Activated CD4-positive, alpha-beta T cell treated with anti-CD3 and anti-CD28 coated beads, Interleukin-2, amount 10 ng/mL, durations not matched to agents 7 days and 5 days (primary cell): ENCODE results near the gene EHMT2. TPM values are rescaled to one million over a fixed set of nuclear protein-coding genes. Genes with fewer than 3 reads are reported as not detected.

Source experiments
- CTCF ChIA-PET: fragments of 350-600 bp; sonication (Branson Sonifier 250); formaldehyde crosslinking; loops from one replicate; lab custom pipeline; 2021; ENCODE audit warnings: antibody characterized with exemption; lab: Charles Lee
- POLR2A ChIA-PET: fragments of 350-600 bp; sonication (Branson Sonifier 250); formaldehyde crosslinking; loops from one replicate; lab custom pipeline; 2021; ENCODE audit warnings: antibody characterized with exemption; lab: Charles Lee
- DNase-seq: peaks from one replicate; pipeline ENCODE4 v3.0.0-alpha.2; 2020
- H3K27ac Mint-ChIP-seq: one replicate; pipeline ENCODE4 v1.8.0; 2021; ENCODE audit warnings: mild to moderate bottlenecking, moderate library complexity, mixed read lengths
- H3K27me3 Mint-ChIP-seq: one replicate; pipeline ENCODE4 v1.8.0; 2021; ENCODE audit warnings: mixed read lengths
- H3K36me3 Mint-ChIP-seq: one replicate; pipeline ENCODE4 v1.8.0; 2021; ENCODE audit warnings: low read depth, mixed read lengths
- H3K4me1 Mint-ChIP-seq: one replicate; pipeline ENCODE4 v1.8.0; 2021; ENCODE audit warnings: mixed read lengths
- H3K4me3 Mint-ChIP-seq: one replicate; pipeline ENCODE4 v1.8.0; 2021; ENCODE audit warnings: mild to moderate bottlenecking, moderate library complexity, mixed read lengths
- H3K9me3 Mint-ChIP-seq: one replicate; pipeline ENCODE4 v1.8.0; 2021; ENCODE audit warnings: mixed read lengths
- total RNA-seq, 2 experiments: library from RNA; stranded (reverse); gene quantifications; one replicate each; pipeline ENCODE4 v1.2.3, GENCODE V29; 2021

EHMT2 gene
- total RNA-seq, 2 experiments from 2014 or later = 70.4 to 71.6 TPM

DNA sequence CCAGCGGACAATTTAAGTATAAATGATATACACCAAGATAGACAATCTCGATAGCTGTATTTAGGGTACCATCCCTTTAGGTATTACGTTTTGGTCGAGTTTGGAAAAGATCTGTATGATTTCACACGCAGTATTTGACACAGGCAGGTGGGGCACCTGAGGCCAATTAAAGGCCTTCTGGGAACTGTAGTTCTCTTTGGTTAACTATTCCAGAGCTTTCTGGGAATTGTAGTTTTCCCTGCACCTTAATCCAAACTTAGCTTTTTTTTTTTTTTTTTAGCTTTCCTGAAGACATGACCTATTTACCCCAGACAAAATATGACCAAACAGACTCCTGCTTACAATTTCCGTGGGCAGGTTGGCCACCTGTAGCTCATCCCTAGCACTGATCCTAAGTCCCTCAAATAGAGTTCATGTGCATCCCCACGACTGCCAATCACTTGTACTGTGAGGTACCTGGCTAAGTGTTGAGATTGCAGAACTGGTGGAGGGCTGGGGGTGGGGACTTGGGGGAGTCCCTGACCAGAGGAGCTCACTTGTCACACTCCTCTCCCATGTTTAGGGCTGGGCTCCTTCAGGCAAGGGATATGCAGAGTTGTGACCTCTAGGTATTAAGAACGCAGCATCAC, 999 bp upstream of the EHMT2 start:
- Mint-ChIP-seq H3K36me3 (peaks cover 13% of the 10 kb centered on the region), H3K4me3 (peak overlapping the region; percentile 88), H3K9me3 (no peaks in the 10 kb centered on the region), H3K4me1 (peaks cover 42% of the 10 kb centered on the region), H3K27me3 (peaks cover under 1% of the 10 kb centered on the region), H3K27ac (peak overlapping the region; percentile 90)
- CTCF ChIA-PET = interaction anchor here (0.5 to 2.9 kb wide), 12 partner anchors 11 to 1334 kb away, joined by 3 to 11 read pairs (median 3); partner anchors contain the start of genes ATAT1 and GPANK1
- POLR2A ChIA-PET = no interaction called here
- peak; percentile 46 for DNase-seq

GRCh38 chr6:31896856-31897611, 464 bp downstream of the EHMT2 start:
- no peak for DNase-seq
- peaks cover 22% of the 10 kb centered on the region for H3K36me3 Mint-ChIP-seq
- H3K27me3 Mint-ChIP-seq = no peaks in the 10 kb centered on the region
- H3K9me3 Mint-ChIP-seq = no peaks in the 10 kb centered on the region
- peak overlapping the region; percentile 85 for H3K27ac Mint-ChIP-seq
- ChIA-PET CTCF (interaction anchor here (0.6 to 2.9 kb wide), 7 partner anchors 9 to 298 kb away, joined by 3 to 11 read pairs (median 4); partner anchors contain the start of gene NEU1), POLR2A (interaction anchor here (1.2 kb wide), 1 partner anchor 55 kb away, joined by 3 read pairs; no protein-coding TSS in a partner anchor)
- peaks cover 37% of the 10 kb centered on the region for H3K4me1 Mint-ChIP-seq
- H3K4me3 Mint-ChIP-seq = peak overlapping the region; percentile 79

GRCh38 chr6:31896493-31896855, 1.0 kb downstream of the EHMT2 start:
- DNase-seq = no peak
- Mint-ChIP-seq H3K36me3 (peaks cover 24% of the 10 kb centered on the region), H3K27me3 (no peaks in the 10 kb centered on the region), H3K4me3 (peak overlapping the region; percentile 79), H3K9me3 (no peaks in the 10 kb centered on the region), H3K4me1 (peaks cover 37% of the 10 kb centered on the region), H3K27ac (peak overlapping the region; percentile 85)
- CTCF ChIA-PET = interaction anchor here (0.6 to 2.9 kb wide), 3 partner anchors 8 to 126 kb away, joined by 3 to 11 read pairs (median 4); no protein-coding TSS in a partner anchor
- POLR2A ChIA-PET = no interaction called here

- Mint-ChIP-seq H3K36me3 (peaks cover 37% of the 10 kb centered on the region), H3K9me3 (no peaks in the 10 kb centered on the region), H3K27me3 (no peaks in the 10 kb centered on the region), H3K4me3 (no peak overlapping the region), H3K4me1 (peaks cover 19% of the 10 kb centered on the region), H3K27ac (peak overlapping the region; percentile 6)
- POLR2A ChIA-PET = no interaction called here
- no peak for DNase-seq
- CTCF ChIA-PET = interaction anchor here (0.6 kb wide), 1 partner anchor 43 kb away, joined by 3 read pairs; no protein-coding TSS in a partner anchor
Measured at GRCh38 chr6:31892821-31893220, 4.7 kb downstream of the EHMT2 start.

DNA sequence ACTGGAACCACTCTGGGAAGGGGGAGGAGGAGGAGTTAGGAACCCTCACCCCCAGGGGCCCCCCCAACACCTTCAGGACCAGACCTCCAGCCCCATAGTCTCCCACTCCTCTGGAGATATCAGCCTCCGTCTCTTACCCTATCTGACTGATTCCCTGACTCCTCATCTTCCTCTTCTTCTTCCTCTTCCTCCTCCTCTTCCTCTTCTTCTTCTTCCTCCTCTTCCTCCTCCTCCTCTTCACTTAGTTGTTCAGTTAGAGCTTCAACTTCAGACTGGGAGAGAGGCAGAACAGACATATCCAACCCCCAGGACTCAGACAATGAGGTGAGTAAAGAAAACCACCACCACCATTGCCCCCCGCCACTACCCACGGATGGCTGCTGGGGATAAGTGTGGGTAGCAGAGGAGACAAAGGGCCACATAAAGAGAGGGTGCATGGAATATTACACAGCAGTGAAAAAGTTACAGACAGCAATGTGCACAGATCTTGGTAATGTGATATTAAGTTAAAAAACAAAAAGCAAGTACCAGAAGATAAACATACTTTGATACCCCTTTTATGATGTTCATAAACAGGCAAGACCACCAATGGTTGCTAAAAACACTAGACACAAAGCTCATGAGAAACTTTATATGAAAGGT, 8.0 kb downstream of the EHMT2 start:
- Mint-ChIP-seq H3K27me3 (no peaks in the 10 kb centered on the region), H3K4me3 (no peak overlapping the region), H3K36me3 (peaks cover 47% of the 10 kb centered on the region), H3K9me3 (no peaks in the 10 kb centered on the region), H3K27ac (no peak overlapping the region), H3K4me1 (peaks cover 6% of the 10 kb centered on the region)
- POLR2A ChIA-PET = no interaction called here
- DNase-seq = no peak
- CTCF ChIA-PET = interaction anchor here (1.0 to 1.3 kb wide), 2 partner anchors 13 to 86 kb away, joined by 3 read pairs; no protein-coding TSS in a partner anchor

GRCh38 chr6:31888276-31889258, 8.9 kb downstream of the EHMT2 start:
- CTCF ChIA-PET = interaction anchor here (0.5 to 2.2 kb wide), 6 partner anchors 9 to 238 kb away, joined by 3 to 11 read pairs (median 4); partner anchors contain the start of gene EHMT2
- POLR2A ChIA-PET = no interaction called here
- H3K27me3 Mint-ChIP-seq = no peaks in the 10 kb centered on the region
- peak; percentile 62 for DNase-seq
- no peak overlapping the region for H3K4me3 Mint-ChIP-seq
- peaks cover 4% of the 10 kb centered on the region for H3K4me1 Mint-ChIP-seq
- H3K27ac Mint-ChIP-seq = no peak overlapping the region
- H3K9me3 Mint-ChIP-seq = no peaks in the 10 kb centered on the region
- peaks cover 47% of the 10 kb centered on the region for H3K36me3 Mint-ChIP-seq

GRCh38 chr6:31887173-31888007, 10.1 kb downstream of the EHMT2 start:
- DNase-seq = no peak
- ChIA-PET POLR2A (no interaction called here), CTCF (interaction anchor here (0.5 to 2.2 kb wide), 4 partner anchors 10 to 237 kb away, joined by 3 to 11 read pairs (median 5); partner anchors contain the start of genes EHMT2 and LY6G5C)
- H3K36me3 Mint-ChIP-seq = peaks cover 45% of the 10 kb centered on the region
- no peaks in the 10 kb centered on the region for H3K9me3 Mint-ChIP-seq
- H3K27me3 Mint-ChIP-seq = no peaks in the 10 kb centered on the region
- no peak overlapping the region for H3K4me3 Mint-ChIP-seq
- H3K4me1 Mint-ChIP-seq = no peaks in the 10 kb centered on the region
- H3K27ac Mint-ChIP-seq = no peak overlapping the region

- ChIA-PET CTCF (interaction anchor here (1.4 kb wide), 1 partner anchor 206 kb away, joined by 3 read pairs; the partner anchor contains the start of gene LY6G5C), POLR2A (no interaction called here)
- H3K4me3 Mint-ChIP-seq = no peak overlapping the region
- H3K27ac Mint-ChIP-seq = no peak overlapping the region
- no peak for DNase-seq
- H3K36me3 Mint-ChIP-seq = peaks cover 44% of the 10 kb centered on the region
- no peaks in the 10 kb centered on the region for H3K9me3 Mint-ChIP-seq
- H3K27me3 Mint-ChIP-seq = no peaks in the 10 kb centered on the region
- no peaks in the 10 kb centered on the region for H3K4me1 Mint-ChIP-seq
Measured at GRCh38 chr6:31886541-31886991, 10.9 kb downstream of the EHMT2 start.

DNA sequence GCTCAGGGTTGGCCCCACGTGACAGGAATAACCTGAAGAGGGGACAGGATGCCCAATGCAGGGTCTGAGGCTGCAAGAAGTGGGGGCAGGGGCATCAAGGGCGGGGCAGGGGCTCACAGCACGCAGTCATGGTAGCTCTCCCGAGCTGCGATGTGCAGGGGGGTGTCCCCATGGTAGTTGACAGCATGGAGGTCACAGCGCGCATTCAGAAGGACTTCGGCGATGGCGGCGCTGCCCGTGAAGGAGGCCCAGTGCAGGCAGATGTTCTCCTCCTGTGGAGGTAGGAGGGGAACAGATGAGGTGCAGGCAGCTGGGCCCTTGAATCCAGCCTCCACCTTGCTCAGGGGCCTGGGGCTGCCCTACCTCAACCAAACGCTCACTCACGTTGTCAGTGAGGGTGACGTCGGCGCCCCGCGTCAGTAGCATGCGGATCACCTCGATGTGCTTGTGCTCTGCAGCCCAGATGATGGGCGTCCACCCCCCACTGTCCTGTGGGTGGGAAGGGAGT, 12.9 kb downstream of the EHMT2 start:
- H3K4me1 Mint-ChIP-seq = no peaks in the 10 kb centered on the region
- H3K27ac Mint-ChIP-seq = no peak overlapping the region
- H3K27me3 Mint-ChIP-seq = no peaks in the 10 kb centered on the region
- DNase-seq = no peak
- H3K9me3 Mint-ChIP-seq = no peaks in the 10 kb centered on the region
- POLR2A ChIA-PET = no interaction called here
- CTCF ChIA-PET = interaction anchor here (0.7 to 1.1 kb wide), 2 partner anchors 37 to 287 kb away, joined by 3 to 5 read pairs; no protein-coding TSS in a partner anchor
- peaks cover 47% of the 10 kb centered on the region for H3K36me3 Mint-ChIP-seq
- H3K4me3 Mint-ChIP-seq = no peak overlapping the region

GRCh38 chr6:31883676-31884075, 13.8 kb downstream of the EHMT2 start:
- CTCF ChIA-PET = interaction anchor here (0.7 to 1.4 kb wide), 2 partner anchors 11 to 38 kb away, joined by 3 read pairs; no protein-coding TSS in a partner anchor

DNA sequence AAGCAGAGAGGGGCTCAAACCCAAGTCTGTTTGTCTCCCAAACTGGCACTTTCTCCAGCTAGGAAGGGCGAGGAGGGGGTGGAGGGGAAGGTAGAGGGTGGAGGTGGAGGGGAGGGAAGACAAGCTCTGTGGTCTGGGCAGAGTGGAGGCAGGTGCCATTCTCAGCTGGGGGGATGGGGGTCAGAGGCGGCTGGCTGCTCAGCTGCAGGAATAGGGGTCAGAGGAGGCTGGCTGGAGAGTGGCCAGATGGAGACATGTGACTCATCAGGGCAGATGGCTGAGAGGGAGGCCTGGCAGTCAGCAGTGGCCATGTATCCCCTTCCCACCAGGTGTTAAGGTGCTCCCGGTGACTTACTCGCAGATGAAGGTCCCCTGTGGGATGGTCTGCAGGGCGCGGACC, 15.2 kb downstream of the EHMT2 start:
- Mint-ChIP-seq H3K36me3 (peaks cover 38% of the 10 kb centered on the region), H3K4me3 (no peak overlapping the region), H3K27me3 (no peaks in the 10 kb centered on the region), H3K9me3 (no peaks in the 10 kb centered on the region), H3K4me1 (no peaks in the 10 kb centered on the region), H3K27ac (no peak overlapping the region)
- ChIA-PET CTCF (interaction anchor here (1.0 to 1.4 kb wide), 2 partner anchors 13 to 112 kb away, joined by 3 read pairs; no protein-coding TSS in a partner anchor), POLR2A (no interaction called here)
- no peak for DNase-seq

More at GRCh38 chr6:31883676-31884075, 13.8 kb downstream of the EHMT2 start:
- Mint-ChIP-seq H3K27me3 (no peaks in the 10 kb centered on the region), H3K27ac (no peak overlapping the region), H3K4me1 (no peaks in the 10 kb centered on the region), H3K36me3 (peaks cover 42% of the 10 kb centered on the region), H3K9me3 (no peaks in the 10 kb centered on the region), H3K4me3 (no peak overlapping the region)
- POLR2A ChIA-PET = no interaction called here
- no peak for DNase-seq
